HCT116 (cell line): Measurements from ENCODE around the gene CDNF. TPM values are rescaled to one million over a fixed set of nuclear protein-coding genes. Genes with fewer than 3 reads are reported as not detected.

ENCODE experiments used
- ATAC-seq: fragments of 200-7000 bp; cut with Tn5 transposase; 2 replicates; pipeline ENCODE4 v1.9.1; 2020; ENCODE audit warnings: mild to moderate bottlenecking, moderate library complexity
- BruUV-seq: library from RNA; stranded (reverse); fragments of 400-500 nt; replicated peaks from 2 replicates; lab custom pipeline; 2021; lab: Mats Ljungman, UMichigan
- CTCF ChIA-PET: fragments of 300-600 bp; sonication (Branson Sonifier 250); formaldehyde crosslinking; loops from one replicate; lab custom pipeline; 2021; ENCODE audit warnings: antibody characterized with exemption; lab: Charles Lee
- POLR2A ChIA-PET: fragments of 300-600, 350-600 bp; sonication (Branson Sonifier 250); formaldehyde crosslinking; loops from one replicate; lab custom pipeline; 2021; ENCODE audit warnings: antibody characterized with exemption; lab: Charles Lee
- RAD21 ChIA-PET, 2 experiments: fragments of 300-600 bp; sonication (Branson Sonifier 250); formaldehyde crosslinking; loops; one replicate each; lab custom pipeline; 2023; ENCODE audit warnings: low total read pairs in 2 of 2; ENCODE audit not compliant: uncharacterized antibody in 2 of 2, unreplicated experiment in 2 of 2, low non-redundant PET in 1 of 2; lab: Charles Lee
- DNase-seq: peaks from one replicate; pipeline ENCODE4 v3.0.0-alpha.2; 2010; ENCODE audit warnings: low read depth, low spot score
- H2AFZ ChIP-seq: fragments of 200-600 bp; shearing (Covaris generic), sonication (generic); 2 replicates; pipeline ENCODE4 v1.6.1; 2017; ENCODE audit warnings: low read depth, mixed run types, mixed read lengths, antibody characterized with exemption, low read length; ENCODE audit not compliant: poor library complexity, severe bottlenecking
- H3K27ac ChIP-seq: 2 replicates; pipeline ENCODE4 v1.5.1; 2012; ENCODE audit warnings: low read depth, low read length
- H3K27me3 ChIP-seq: fragments of 200-600 bp; sonication (generic); 2 replicates; pipeline ENCODE4 v1.6.1; 2016; ENCODE audit warnings: mixed run types, low read length, mixed read lengths; ENCODE audit not compliant: insufficient read depth
- H3K36me3 ChIP-seq, 2 experiments: fragments of 200-500 bp in 1 of 2; fragments of 200-600 bp in 1 of 2; sonication (Bioruptor generic) in 1 of 2; sonication (generic) in 1 of 2; 2 replicates each; pipeline versions ENCODE4 v1.5.1 to v1.6.1; 2014 to 2016; ENCODE audit warnings: low read length in 2 of 2, inconsistent platforms in 1 of 2, mixed read lengths in 1 of 2, mixed run types in 1 of 2; ENCODE audit not compliant: insufficient read depth in 2 of 2, control insufficient read depth in 1 of 2
- H3K4me1 ChIP-seq, 2 experiments: fragments of 200-600 bp in 1 of 2; sonication (generic) in 1 of 2; 2 replicates each; pipeline versions ENCODE4 v1.5.1 to v1.6.1; 2012 to 2017; ENCODE audit warnings: low read length in 2 of 2, inconsistent platforms in 1 of 2, mild to moderate bottlenecking in 1 of 2, mixed read lengths in 1 of 2, mixed run types in 1 of 2, moderate library complexity in 1 of 2; ENCODE audit not compliant: insufficient read depth in 2 of 2, control insufficient read depth in 1 of 2
- H3K4me2 ChIP-seq: fragments of 200-600 bp; sonication (generic); 2 replicates; pipeline ENCODE4 v1.6.1; 2017; ENCODE audit warnings: mixed run types, low read length, mixed read lengths
- H3K4me3 ChIP-seq, 2 experiments: fragments of 200-600 bp in 1 of 2; sonication (generic) in 1 of 2; replicated peaks in 1 of 2; 2 replicates each; pipeline ENCODE4 v1.5.1; 2011 to 2016; ENCODE audit warnings: low read length in 2 of 2, control low read depth in 1 of 2, low read depth in 1 of 2, mild to moderate bottlenecking in 1 of 2, mixed read lengths in 1 of 2, mixed run types in 1 of 2
- H3K79me2 ChIP-seq: fragments of 200-600 bp; sonication (generic); 2 replicates; pipeline ENCODE4 v1.6.1; 2017; ENCODE audit warnings: mild to moderate bottlenecking, mixed run types, low read length, moderate library complexity, mixed read lengths; ENCODE audit not compliant: insufficient read depth
- H3K9ac ChIP-seq: fragments of 200-600 bp; sonication (generic); 2 replicates; pipeline ENCODE4 v1.6.1; 2016; ENCODE audit warnings: low read length, mixed read lengths
- H3K9me2 ChIP-seq: fragments of 200-600 bp; sonication (generic), shearing (Covaris generic); 2 replicates; pipeline ENCODE4 v1.6.1; 2017; ENCODE audit warnings: mixed run types, mild to moderate bottlenecking, moderate library complexity; ENCODE audit not compliant: insufficient read depth
- H3K9me3 ChIP-seq, 2 experiments: fragments of 200-500 bp in 1 of 2; fragments of 200-600 bp in 1 of 2; sonication (Bioruptor generic) in 1 of 2; sonication (generic) in 1 of 2; 2 replicates each; pipeline ENCODE4 v1.6.1; 2014 to 2017; ENCODE audit warnings: low read length in 2 of 2, mixed read lengths in 2 of 2, inconsistent platforms in 1 of 2, low read depth in 1 of 2, mild to moderate bottlenecking in 1 of 2, mixed run types in 1 of 2, moderate library complexity in 1 of 2; ENCODE audit not compliant: control insufficient read depth in 1 of 2, insufficient read depth in 1 of 2
- H4K20me1 ChIP-seq: fragments of 200-600 bp; sonication (generic), shearing (Covaris generic); 2 replicates; pipeline ENCODE4 v1.6.1; 2017; ENCODE audit warnings: mixed run types, mild to moderate bottlenecking, moderate library complexity; ENCODE audit not compliant: insufficient read depth
- CBX3 ChIP-seq: IDR thresholded peaks from 2 replicates; pipeline ENCODE4 v1.6.1; 2012; ENCODE audit warnings: low read depth
- CEBPB ChIP-seq: IDR thresholded peaks from 2 replicates; pipeline ENCODE4 v1.6.1; 2012; ENCODE audit warnings: low read depth
- EGR1 ChIP-seq: IDR thresholded peaks from 2 replicates; pipeline ENCODE4 v1.6.1; 2012; ENCODE audit warnings: low read depth
- ELF1 ChIP-seq: IDR thresholded peaks from 2 replicates; pipeline ENCODE4 v1.6.1; 2012; ENCODE audit warnings: low read depth, borderline replicate concordance
- EZH2phosphoT487 ChIP-seq: fragments of 200-600 bp; IDR thresholded peaks from 2 replicates; pipeline ENCODE4 v1.6.1; 2018; ENCODE audit warnings: antibody characterized with exemption, borderline replicate concordance
- FOSL1 ChIP-seq: IDR thresholded peaks from 2 replicates; pipeline ENCODE4 v1.6.1; 2012; ENCODE audit warnings: low read depth
- JUND ChIP-seq: IDR thresholded peaks from 2 replicates; pipeline ENCODE4 v1.6.1; 2012
- POLR2A ChIP-seq: IDR thresholded peaks from 2 replicates; pipeline ENCODE4 v1.7.0; 2011; ENCODE audit warnings: borderline replicate concordance; ENCODE audit not compliant: insufficient read depth, insufficient read length; ENCODE audit errors: extremely low read depth
- POLR2AphosphoS5 ChIP-seq: IDR thresholded peaks from 2 replicates; pipeline ENCODE4 v1.6.1; 2011; ENCODE audit warnings: mild to moderate bottlenecking, low read depth, low read length, moderate library complexity
- SIN3A ChIP-seq: IDR thresholded peaks from 2 replicates; pipeline ENCODE4 v1.6.1; 2012; ENCODE audit warnings: low read depth
- SP1 ChIP-seq: IDR thresholded peaks from 2 replicates; pipeline ENCODE4 v1.6.1; 2012; ENCODE audit warnings: low read depth
- SRF ChIP-seq: IDR thresholded peaks from 2 replicates; pipeline ENCODE4 v1.6.1; 2012; ENCODE audit warnings: low read depth
- TCF7L2 ChIP-seq: IDR thresholded peaks from 2 replicates; pipeline ENCODE4 v1.7.0; 2011; ENCODE audit warnings: borderline replicate concordance, inconsistent platforms; ENCODE audit not compliant: insufficient read depth, insufficient read length; ENCODE audit errors: extremely low read depth
- YY1 ChIP-seq: IDR thresholded peaks from 2 replicates; pipeline ENCODE4 v1.6.1; 2011; ENCODE audit warnings: low read length, low read depth, moderate library complexity, mild to moderate bottlenecking; ENCODE audit not compliant: insufficient replicate concordance; ENCODE audit errors: extremely low read depth
- ZNF274 ChIP-seq: fragments of 200-500 bp; sonication (Bioruptor generic); IDR thresholded peaks from 2 replicates; pipeline ENCODE4 v1.6.1; 2014; ENCODE audit warnings: mild to moderate bottlenecking, low read depth, low read length, inconsistent platforms
- intact Hi-C: fragments of 100-400 bp; cut with micrococcal nuclease; formaldehyde crosslinking; loops from 2 replicates; pipeline ENCODE4 v1.10.0; 2022
- total RNA-seq: library from RNA; stranded (reverse); gene quantifications from one replicate; pipeline ENCODE4 v1.2.1, GENCODE V29; 2021; ENCODE audit not compliant: unreplicated experiment
- TF ChIP-seq, protein P1 (sequence below): IDR thresholded peaks from 2 replicates; pipeline ENCODE4 v1.6.1; 2012

Gene CDNF
- total RNA-seq, 1 experiment from 2014 or later: 1.1 TPM

GRCh38 chr10:14798636-14799035, 39.2 kb downstream of the CDNF start:
- Histone ChIP-seq H2AFZ (no peak overlapping the region), H3K4me2 (no peak overlapping the region), H3K79me2 (no peaks in the 10 kb centered on the region), H3K9me2 (no peaks in the 10 kb centered on the region), H3K27ac (no peak overlapping the region), H3K36me3 (no peaks in the 10 kb centered on the region), H3K9ac (no peak overlapping the region), H3K4me3 (no peak overlapping the region), H3K27me3 (no peaks in the 10 kb centered on the region), H3K4me1 (no peaks in the 10 kb centered on the region), H4K20me1 (no peaks in the 10 kb centered on the region), H3K9me3 (no peaks in the 10 kb centered on the region)
- RAD21 ChIA-PET: no interaction called here
- DNase-seq: no peak
- POLR2A ChIA-PET: no interaction called here
- no peak for ATAC-seq
- no TSS peak for BruUV-seq
- intact Hi-C loops: no loop called here
- TF ChIP-seq POLR2A (no peak), SP1 (no peak), CEBPB (no peak), TCF7L2 (no peak), SRF (no peak), CBX3 (no peak), YY1 (no peak), FOSL1 (no peak), JUND (no peak), SIN3A (no peak), ZNF274 (no peak), EGR1 (no peak), EZH2phosphoT487 (no peak), POLR2AphosphoS5 (no peak), ELF1 (no peak)
- TF ChIP-seq, protein P1, sequence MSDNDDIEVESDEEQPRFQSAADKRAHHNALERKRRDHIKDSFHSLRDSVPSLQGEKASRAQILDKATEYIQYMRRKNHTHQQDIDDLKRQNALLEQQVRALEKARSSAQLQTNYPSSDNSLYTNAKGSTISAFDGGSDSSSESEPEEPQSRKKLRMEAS: no peak
- CTCF ChIA-PET: no interaction called here
